Left lobe of liver (tissue), 2 donors: ENCODE data around the gene PTPRD. TPM values are rescaled to one million over a fixed set of nuclear protein-coding genes. Genes with fewer than 3 reads are reported as not detected.

Source experiments
- ATAC-seq: fragments of 200-7000 bp; cut with Tn5 transposase; one replicate; pipeline ENCODE4 v1.9.1; 2020; ENCODE audit warnings: mild to moderate bottlenecking, moderate library complexity
- DNase-seq: peaks from one replicate; pipeline ENCODE4 v3.0.0-alpha.2; 2020; ENCODE audit warnings: low spot score
- total RNA-seq: library from RNA; stranded (reverse); gene quantifications from one replicate; pipeline ENCODE4 v1.2.1, GENCODE V29; 2021
- donor health status: DM: no; HTN: no; CAD: no; lungs with moderate emphysema.
- donor health status: DM: no; HTN: yes; CAD: no.

Gene PTPRD
- 29.4 TPM for total RNA-seq

DNA sequence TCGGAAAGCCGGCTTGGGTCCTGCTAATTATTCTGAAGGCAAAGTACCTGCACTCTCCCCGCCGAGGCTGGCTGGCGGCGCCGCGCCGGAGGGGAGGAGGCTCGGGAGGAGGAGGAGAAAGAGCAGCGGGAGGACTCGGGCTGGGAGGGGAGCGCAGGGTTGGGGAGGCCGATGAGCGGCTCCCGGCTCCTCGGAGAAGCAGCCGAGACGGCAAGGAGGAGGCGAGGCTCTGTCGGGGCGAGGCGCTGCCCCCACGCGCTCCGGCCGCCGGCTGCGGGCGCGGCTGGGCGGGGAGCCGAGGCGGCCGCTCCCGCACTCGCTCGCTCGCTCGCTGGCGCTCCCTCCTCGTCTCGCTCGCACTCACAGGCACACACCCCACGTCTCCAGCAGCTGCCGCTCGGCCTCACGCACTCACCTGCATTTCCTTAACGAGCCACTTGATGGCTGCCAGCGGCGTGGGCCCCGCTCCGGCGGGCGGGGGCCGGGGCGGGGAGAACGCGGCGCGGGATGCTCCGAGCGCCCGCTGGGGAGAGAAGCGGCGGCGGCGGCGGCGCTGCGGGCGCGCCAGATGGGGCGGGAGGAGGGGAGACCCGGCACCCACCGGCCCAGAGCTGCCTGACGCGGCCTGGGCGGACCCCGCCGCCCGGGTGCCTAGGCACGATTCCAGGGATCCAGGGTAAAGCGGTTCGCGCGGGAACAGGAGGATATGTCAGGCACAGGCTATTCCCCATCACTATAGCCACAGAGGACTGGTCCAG is at the start of gene PTPRD:
PTPRD (minus strand) TSS at position 362 of the 758 bp plus-strand sequence.
- ATAC-seq: peak; percentile 66
- DNase-seq: no peak

DNA sequence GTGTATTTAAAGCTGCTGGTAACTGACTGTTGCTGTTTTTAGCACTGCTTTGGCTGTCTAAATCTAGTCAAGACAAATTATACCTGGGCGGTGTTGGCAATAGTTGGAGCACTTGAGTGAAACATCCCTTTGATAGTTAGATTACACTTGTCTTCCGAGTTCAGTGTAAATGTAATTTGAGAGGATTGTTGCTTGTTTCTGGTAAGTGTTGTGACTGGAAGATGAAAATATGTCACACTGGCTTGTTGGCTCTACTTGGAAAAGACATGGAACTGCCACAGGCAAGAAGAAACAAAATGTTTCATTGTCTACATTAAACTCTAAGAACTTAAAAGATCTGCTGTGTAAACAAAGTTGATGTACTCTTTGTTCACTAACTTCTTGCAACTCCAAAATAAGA is 49.2 kb upstream of the PTPRD start:
- no peak for DNase-seq
- no peak for ATAC-seq

DNA sequence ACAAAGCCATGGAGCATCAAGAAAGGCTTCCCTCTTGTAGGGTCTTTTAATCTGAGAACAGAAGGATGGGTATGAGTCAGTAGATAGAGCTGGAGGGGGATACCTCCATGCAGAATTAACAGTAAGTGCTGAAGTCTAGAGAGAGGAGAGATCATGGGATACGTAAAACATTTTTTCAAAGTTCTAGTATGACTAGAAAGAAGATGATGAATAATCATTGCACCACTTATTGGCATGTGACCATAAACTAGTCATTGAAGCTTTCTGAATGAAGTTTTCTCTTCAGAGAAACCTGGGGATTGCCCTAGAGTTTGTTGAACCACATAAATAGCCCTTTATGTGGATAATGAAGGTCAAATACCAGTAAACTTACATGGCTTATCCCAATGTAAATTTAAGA is 48.6 kb upstream of the PTPRD start:
- ATAC-seq (no peak), DNase-seq (no peak)

DNA sequence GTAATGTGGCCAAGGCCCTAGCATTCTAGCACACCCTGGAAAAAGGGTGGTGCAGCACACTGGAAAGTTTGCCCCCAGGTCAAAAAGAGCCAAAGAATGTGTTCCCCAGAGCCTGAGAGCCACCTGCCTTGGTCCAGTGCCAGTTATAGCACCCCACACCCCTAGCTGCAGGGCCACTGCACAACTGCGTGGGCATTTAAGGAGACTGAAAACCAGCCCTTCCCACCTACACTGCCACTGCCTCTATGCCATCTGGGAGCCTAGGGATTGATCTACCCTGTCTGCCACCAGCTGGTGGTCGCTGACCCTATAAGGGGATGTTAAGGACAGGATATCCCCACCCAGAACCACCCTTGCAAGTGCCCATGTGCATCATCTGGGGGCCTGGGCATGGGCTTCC is 38.2 kb upstream of the PTPRD start:
- no peak for DNase-seq
- no peak for ATAC-seq

DNA sequence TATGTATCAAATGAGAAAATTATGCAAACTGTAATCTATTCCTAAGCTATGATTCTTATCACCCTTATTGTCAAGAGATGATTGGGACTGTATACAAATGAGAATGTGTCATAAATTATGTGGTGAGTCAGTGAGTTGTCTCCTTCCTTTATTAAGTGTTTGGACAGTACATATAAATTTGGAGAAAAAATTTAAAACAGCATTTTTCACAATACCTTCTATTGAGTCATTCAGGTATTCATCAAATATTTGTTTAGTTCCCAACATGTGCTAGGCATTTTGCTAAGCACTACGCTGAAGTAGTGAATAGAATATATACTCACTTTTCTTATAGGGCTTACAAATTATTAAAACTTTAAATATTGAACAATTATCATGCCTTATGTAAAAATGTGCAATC is 36.3 kb upstream of the PTPRD start:
- DNase-seq (no peak), ATAC-seq (no peak)

DNA sequence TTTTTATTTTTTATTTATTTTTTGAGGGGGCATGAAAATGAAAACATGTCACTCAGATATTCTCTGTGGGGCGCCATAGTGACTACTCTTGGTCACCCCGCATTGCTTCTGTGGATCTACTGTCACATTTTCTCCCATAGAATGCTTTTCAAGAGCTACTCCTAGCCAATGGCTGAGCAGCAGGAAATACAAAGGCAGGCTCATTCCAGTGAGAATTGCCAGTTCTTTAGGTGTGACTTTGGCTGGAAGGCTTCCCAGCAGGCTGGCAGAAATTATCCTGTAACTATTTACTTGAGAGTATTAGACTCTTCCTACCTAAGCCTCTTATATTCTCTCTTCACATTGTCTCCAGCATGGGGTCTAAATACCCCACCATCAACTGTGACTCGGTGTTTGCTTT is 21.0 kb upstream of the PTPRD start:
- ATAC-seq (no peak), DNase-seq (no peak)

DNA sequence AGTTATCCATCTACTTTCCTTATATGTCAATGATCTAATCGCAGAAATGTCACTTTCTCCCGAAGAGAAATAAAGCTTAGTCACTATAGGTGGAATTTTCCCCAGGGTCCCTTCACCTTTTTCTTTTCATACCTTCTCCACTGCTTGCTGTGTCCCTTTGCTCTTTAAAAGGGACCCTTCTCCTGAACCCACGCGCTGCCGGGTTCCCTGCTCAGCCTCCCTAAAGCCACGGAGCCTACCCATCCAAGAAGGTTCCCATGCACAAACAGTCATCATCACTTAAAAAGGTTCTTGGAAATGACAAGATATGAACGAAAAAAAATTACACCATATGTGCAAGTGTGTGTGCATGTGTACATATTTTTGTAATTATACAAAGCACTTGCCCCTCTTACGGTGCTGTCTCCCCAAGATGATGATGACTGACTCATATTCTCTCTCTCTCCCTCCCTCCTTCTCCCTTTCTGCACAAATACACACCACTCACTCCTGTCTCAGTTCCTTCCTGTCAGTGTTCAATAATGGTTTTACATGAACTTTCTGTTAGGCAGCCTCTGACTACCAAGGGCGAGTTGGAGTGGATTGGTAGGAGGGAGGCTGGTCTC is 1.5 kb upstream of the PTPRD start:
- no peak for DNase-seq
- no peak for ATAC-seq

DNA sequence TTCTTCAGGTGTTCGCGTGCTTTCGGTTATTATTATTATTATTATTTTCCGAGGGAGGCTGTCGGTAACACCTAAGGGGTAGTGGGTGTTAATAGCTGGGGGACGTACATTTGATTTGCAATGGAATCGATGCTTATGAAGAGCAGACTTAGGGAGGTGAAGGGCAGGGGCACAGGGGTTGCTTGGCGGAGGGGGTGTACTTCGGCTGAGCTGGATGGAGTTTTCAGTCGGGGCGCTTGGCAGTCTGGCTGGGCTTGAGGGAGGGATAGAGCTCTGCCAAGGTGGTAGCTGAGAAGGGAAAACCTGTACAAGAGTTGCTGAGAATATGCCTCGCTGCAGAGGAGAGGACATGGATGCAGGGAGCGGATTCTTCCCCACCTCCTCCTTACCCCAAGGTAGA is 617 bp upstream of the PTPRD start:
- ATAC-seq (no peak), DNase-seq (no peak)

DNA sequence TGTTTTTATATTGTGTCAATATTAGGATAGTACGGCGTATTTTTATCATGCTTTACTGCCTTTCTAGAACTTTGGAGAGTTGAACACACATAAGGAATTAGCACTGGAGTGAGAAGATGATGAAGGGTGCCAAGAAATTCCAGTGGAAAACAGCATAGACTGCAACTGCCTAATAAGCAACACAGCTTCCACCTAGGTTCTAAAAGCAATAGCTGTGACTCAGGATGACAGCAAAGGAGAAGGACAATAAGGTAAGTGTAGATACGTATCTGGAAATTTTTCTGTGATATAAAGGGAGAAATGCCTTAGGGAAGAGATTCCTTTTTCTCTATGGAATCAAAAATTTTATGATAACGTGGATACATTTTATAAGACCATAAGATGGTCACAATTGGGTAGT is 7.4 kb downstream of the PTPRD start:
- DNase-seq (no peak), ATAC-seq (no peak)

DNA sequence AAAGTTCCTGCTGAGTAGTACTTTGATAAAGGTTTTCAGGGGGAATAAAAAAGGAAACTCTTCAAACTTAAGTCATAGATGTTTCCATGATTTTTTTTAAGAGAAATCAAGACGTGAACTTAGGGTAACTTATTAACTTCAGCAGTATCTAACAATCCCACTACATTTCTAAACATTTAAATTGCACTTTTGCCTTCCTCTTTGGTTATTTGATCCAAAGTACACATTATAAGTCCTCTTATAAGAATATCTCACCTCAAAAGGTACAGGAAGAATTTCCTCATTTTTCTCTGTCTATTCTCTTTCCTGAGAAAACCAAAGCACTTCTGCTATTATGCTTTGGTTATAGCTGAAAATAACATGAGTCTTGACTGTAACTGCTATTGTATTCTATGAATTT is 7.9 kb downstream of the PTPRD start:
- ATAC-seq (no peak), DNase-seq (no peak)

DNA sequence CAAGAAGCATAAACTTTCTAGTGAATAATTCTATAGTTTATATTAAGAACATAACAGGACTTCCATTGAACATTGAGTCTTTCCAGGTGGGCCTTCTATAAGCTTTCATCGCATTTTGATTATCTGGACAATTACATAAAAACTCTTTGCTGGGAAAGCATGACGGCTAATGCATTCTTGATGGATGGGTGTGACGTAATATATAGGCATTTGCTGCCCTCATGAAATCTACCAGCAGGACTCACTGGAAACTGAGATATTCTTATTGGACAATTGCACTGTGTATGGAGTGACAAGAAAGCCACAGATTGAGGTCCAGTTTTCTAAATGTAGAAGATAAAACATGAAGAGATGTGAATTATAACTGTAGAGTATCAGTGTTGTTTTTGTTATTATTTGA is 15.0 kb downstream of the PTPRD start:
- DNase-seq (no peak), ATAC-seq (no peak)

DNA sequence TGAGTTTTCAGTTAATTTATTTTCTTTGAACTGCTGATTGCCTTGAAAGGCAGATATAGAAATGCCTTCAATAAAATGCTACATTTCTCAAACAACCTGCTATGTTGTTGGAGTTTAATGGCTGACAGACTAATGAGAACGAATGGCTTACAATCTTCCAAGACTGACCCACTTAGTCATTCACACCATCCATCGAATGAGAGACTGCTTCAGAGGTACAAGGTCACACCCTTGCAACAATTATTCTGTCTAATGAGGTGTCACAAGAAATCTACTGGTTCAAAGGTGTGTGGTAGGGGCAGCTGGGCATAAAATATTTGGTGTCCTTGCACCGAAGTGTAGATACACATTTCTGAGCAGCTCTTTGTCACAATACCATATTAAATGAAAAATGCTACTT is 18.3 kb downstream of the PTPRD start:
- ATAC-seq: no peak

DNA sequence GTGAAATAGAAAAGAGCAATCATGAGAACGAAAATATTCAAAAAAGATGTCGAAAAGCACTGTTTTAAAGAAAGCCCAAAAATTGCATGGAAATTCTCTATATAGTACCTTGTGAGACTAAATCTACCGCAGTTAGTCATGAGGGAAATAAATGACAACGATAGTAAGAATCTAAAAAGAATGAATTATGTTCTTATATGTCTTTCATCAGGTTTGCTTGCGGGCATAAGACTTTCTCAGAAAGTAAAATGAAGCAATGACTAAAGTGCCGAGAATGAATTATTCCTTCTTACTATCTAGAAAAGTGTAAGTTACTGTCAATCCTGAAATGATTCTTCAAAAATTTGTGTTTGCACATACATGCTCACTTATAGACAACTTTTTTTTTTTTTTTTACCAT is 26.4 kb downstream of the PTPRD start:
- ATAC-seq: no peak
- DNase-seq: no peak

More for the DNA sequence above, 18.3 kb downstream of the PTPRD start:
- DNase-seq: no peak

DNA sequence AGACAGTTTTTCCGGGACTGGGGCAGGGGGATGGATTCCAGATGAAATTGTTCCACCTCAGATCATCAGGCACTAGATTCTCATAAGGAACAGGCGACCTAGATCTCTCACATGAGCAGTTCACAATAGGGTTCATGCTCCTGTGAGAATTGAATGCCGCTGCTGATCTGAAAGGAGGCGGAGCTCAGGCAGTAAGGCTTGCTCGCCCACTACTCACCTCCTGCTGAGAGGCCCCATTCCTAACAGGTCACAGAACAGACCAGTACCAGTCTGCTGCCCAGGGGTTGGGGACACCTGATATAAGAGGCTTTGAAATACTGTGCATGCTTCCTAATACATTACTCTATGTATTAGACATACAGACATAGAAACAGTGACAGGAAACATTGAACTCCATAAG is 41.1 kb downstream of the PTPRD start:
- no peak for DNase-seq
- no peak for ATAC-seq

DNA sequence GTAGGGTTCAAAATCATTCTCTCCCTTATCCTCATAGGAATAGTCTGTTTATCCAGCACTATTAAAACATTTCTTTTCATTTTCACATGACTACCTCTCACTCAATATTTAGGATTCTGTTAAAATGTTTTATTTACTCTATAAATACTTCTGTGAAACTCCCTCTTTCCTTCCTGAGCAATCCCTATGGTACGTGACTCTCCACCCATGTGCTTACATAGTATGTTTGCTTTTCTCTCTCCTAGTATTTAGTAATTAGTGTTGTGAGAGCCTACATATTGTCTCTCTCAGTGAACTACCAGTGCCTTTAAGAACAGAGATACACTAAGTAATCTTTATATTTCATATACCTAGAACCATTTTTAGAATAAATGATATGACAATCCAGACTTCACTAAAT is 46.0 kb downstream of the PTPRD start:
- ATAC-seq (no peak), DNase-seq (no peak)

DNA sequence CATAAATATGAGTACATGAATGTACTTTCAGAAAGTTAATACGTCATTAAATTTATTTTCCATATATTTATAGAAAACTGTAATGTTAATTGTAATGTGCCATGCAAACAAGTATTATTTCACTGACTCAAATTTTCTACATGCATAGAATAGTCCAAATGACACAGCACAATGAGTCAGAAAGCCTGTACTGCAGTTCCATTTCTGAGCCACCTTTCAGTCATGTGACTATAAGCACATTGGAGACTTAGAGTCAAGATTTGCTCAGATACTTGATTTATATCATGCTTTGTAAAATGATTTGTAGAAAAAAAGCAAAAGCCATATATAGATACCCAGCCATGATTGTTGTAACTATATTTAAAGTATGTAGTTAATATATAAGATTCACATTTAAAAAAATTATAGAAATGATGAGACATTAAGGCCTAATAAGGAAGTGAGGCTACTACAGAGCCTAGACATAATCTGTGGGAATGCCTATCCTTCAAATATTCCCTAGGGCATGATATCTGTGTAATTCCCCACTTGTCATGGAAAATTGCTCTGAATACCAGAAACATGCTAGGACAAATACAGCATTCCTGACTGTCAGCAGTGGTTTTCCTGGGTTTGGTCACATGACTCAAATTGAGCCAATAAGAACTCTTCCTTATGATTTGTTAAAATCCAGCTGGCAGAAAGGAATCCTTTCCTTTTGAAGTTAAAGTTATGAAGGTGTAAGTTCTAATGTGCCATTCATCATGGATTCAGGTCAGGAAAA is 50.0 kb downstream of the PTPRD start:
- DNase-seq (no peak), ATAC-seq (no peak)

DNA sequence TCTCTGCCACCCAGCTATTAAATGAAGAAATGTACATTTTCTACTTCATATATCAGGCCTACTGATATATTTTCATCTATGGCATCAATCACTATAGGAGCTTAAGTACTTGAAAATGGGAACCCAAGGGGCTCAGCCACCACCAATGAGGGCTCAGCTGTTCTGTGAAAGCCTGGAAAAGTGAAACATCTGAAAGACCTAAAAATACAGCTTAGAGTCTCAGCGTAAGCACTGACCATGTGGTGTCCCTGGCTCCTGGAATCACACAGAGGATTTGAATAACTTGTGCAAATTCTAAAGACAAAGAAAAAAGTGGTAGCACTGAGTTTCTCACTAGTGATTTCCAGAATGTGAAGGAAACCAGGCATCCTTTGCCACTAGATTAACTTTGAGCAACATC is 64.5 kb downstream of the PTPRD start:
- ATAC-seq (no peak), DNase-seq (no peak)

DNA sequence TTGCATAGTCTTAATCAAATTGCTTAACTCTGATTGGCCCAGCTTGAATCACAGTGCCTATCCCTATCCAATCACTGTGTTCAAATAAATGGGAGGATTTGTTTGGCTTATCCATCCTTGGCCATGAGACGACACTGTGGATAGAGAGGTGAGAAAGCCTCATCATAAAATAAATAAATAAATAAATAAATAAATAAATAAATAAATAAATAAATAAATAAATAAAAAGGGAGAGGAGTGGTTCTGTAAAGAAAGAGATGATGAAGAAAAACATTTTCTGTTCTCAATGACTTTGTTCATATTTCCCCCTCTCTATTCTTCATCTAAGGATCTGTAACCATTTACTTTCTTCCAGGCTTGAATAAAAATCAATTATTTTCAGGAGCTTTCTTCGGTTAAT is 74.7 kb downstream of the PTPRD start:
- ATAC-seq: no peak

DNA sequence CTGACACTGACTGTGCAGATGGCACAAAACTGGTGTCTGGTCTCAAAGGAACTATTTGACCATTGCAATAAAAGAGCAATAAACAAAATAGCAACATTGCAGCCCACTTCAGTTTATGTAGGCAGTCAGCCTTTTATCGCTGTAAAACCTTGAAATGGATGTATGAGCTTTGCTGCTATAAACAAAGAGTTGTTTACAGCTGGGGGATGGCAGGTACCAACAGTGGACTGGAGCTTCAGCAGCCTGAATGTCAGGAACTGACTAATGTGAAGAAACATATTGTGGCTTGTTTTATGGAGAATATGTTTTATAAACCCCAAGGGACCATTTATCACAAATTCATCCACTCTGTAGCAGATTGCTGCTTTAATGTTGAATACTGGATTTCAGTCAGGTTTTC is 78.0 kb downstream of the PTPRD start:
- DNase-seq: no peak
- ATAC-seq: no peak

More for the DNA sequence above, 74.7 kb downstream of the PTPRD start:
- no peak for DNase-seq

DNA sequence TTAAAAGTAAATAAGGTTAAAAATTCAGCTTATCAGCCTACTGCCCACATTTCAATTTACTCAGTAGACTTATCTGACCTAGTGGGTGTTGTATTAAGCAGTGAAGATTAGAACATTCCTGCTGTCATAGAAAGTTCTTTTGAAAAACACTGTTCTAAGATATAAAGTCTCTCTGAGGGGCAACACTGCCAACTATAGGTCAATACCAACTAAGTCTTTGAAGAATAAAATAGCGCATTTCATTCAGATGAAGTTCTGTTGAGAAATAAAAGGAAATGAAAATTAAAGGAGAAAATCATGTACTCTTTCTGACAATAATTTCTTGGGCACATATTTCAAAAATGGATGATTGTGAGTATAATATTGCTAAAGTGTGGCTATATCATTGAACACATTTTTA is 86.8 kb downstream of the PTPRD start:
- no peak for ATAC-seq
- no peak for DNase-seq

DNA sequence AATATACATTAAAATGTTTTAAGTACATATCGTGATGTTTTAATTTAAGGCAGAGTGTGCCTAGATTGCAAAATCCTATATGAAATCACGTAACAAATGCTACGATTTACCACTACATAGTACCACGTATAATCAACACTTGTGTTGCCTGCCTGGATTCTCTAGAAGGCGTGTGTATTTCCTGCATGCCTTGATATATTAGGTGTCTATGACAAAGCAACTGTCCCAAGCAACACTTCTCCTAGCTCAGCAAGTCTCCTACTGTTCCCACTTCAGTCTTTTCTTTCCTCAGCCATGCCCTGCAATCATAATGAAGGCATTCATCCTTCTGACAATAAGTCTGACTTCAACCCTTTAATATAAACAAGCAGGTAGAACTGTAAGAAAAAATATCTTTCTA is 89.6 kb downstream of the PTPRD start:
- no peak for DNase-seq
- no peak for ATAC-seq

DNA sequence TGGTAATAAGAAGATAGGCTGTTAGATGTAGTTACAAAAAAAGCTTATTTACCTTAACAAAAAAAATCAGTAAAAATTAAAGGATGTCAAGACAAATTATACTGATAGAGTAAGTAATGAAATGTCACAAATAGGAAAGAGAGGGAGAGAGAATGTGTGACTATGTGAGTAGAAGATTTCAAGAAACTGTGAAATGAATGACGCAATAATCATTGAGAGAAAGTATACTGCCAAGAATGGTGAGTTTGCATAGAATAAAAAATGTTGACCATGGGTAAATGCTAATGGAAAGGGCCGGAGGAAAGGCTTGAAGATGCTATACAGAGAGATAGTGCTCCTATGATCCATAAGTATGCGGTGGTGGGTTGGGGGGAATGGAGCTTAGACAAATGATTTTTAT is 100.7 kb downstream of the PTPRD start:
- no peak for ATAC-seq
- no peak for DNase-seq
